ENCODE data around the gene MYORG. TPM values are rescaled to one million over a fixed set of nuclear protein-coding genes. Genes with fewer than 3 reads are reported as not detected.
A peak's percentile ranks its signal among the peaks of the same experiment; 100 is the strongest.
"Not testable (repeated sequence)": the region's sequence is repeated elsewhere in the genome, so short reads cannot be mapped to it uniquely, and the experiment has no call there.

MYORG gene
- total and polyA plus RNA-seq, 4 donors, result 1.6 to 9.6 (median 4.1) TPM

DNA sequence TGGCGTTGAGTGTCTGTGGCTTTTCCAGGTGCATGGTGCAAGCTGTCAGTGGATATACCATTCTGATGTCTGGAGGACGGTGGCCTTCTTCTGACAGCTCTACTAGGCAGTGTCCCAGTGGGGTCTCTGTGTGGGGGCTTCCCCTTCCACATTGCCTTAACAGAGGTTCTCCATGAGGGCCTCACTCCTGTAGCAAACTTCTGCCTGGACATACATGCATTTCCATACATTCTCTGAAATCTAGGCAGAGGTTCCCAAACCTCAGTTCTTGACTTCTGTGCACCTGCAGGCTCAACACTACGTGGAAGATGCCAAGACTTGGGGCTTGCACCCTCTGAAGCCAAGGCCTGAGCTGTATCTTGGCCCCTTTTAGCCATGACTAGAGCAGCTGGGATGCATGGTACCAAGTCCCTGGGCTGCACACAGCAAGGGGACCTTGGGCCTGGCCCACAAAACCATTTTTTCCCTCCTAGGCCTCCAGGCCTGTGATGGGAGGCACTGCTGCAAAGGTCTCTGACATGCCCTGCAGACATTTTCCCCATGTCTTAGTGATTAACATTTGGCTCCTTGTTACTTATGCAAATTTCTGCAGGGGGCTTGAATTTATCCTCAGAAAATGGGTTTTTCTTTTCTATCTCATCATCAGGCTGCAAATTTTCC, 8.8 kb downstream of the MYORG start:
- 96 to 98% methylated on average over 3 of the region's 3 CpGs for WGBS, 2 donors
- H3K27me3 ChIP-seq (ENCODE audit: control insufficient read depth in 1 of 2, insufficient read depth in 2 of 2, low read length in 1 of 2); H3K36me3 ChIP-seq (ENCODE audit: control insufficient read depth in 1 of 2, insufficient read depth in 2 of 2, low read length in 1 of 2); ATAC-seq (ENCODE audit: low FRiP score); intact Hi-C loops (cut with DNase I); DNase-seq; H3K9me3 ChIP-seq (ENCODE audit: control insufficient read depth, low read length); H3K4me1 ChIP-seq (ENCODE audit: control insufficient read depth in 1 of 2, insufficient read depth in 2 of 2, low read length in 2 of 2); H3K4me3 ChIP-seq (ENCODE audit: low read length in 2 of 2); H3K27ac ChIP-seq (ENCODE audit: low read depth in 1 of 2, low read length in 2 of 2): not testable (repeated sequence)

DNA sequence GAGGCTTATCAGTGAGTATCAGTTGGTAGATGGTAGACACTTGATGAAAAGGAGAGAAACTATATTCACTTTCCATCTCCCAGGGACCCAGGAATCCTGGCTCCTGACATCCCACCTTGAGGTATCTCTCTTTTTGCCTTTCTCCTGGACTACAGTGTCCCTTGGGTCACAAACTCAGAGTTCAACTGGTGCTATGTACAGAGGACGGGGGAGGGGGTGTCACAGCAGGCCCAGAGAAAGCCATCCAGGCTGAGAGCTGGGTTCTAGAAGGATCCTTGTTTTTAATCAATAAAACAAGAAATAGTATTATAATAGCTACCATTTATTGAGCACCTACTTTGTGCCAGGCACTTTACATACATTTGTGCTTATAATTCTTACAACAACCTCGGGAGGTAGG, 10.3 kb downstream of the MYORG start:
- Histone ChIP-seq H3K27ac (ENCODE audit: low read depth in 1 of 2, low read length in 2 of 2) (no peak overlapping the region), H3K9me3 (ENCODE audit: control insufficient read depth, low read length) (no peaks in the 10 kb centered on the region), H3K4me3 (ENCODE audit: low read length in 2 of 2) (no peak overlapping the region), H3K36me3 (ENCODE audit: control insufficient read depth in 1 of 2, insufficient read depth in 2 of 2, low read length in 1 of 2) (peaks cover 0 to 2% of the 10 kb centered on the region in 2 donors), H3K4me1 (ENCODE audit: control insufficient read depth in 1 of 2, insufficient read depth in 2 of 2, low read length in 2 of 2) (no peaks in the 10 kb centered on the region), H3K27me3 (ENCODE audit: control insufficient read depth in 1 of 2, insufficient read depth in 2 of 2, low read length in 1 of 2) (no peaks in the 10 kb centered on the region)
- ATAC-seq (ENCODE audit: low FRiP score) (no peak), DNase-seq (no peak)
- intact Hi-C loops (cut with DNase I), result no loop called here
- WGBS, 2 donors, result 88 to 95% methylated on average over 2 of the region's 2 CpGs

- Histone ChIP-seq H3K36me3 (ENCODE audit: control insufficient read depth in 1 of 2, insufficient read depth in 2 of 2, low read length in 1 of 2) (no peaks in the 10 kb centered on the region), H3K27ac (ENCODE audit: low read depth in 1 of 2, low read length in 2 of 2) (no peak overlapping the region), H3K27me3 (ENCODE audit: control insufficient read depth in 1 of 2, insufficient read depth in 2 of 2, low read length in 1 of 2) (no peaks in the 10 kb centered on the region), H3K4me3 (ENCODE audit: low read length in 2 of 2) (no peak overlapping the region), H3K9me3 (ENCODE audit: control insufficient read depth, low read length) (no peaks in the 10 kb centered on the region), H3K4me1 (ENCODE audit: control insufficient read depth in 1 of 2, insufficient read depth in 2 of 2, low read length in 2 of 2) (no peaks in the 10 kb centered on the region)
- WGBS, 2 donors, result 67 to 72% methylated on average over 2 of the region's 2 CpGs
- DNase-seq (no peak), ATAC-seq (ENCODE audit: low FRiP score) (no peak)
- intact Hi-C loops (cut with DNase I), result no loop called here
Measured at GRCh38 chr9:34365282-34365681, 11.4 kb downstream of the MYORG start.

DNA sequence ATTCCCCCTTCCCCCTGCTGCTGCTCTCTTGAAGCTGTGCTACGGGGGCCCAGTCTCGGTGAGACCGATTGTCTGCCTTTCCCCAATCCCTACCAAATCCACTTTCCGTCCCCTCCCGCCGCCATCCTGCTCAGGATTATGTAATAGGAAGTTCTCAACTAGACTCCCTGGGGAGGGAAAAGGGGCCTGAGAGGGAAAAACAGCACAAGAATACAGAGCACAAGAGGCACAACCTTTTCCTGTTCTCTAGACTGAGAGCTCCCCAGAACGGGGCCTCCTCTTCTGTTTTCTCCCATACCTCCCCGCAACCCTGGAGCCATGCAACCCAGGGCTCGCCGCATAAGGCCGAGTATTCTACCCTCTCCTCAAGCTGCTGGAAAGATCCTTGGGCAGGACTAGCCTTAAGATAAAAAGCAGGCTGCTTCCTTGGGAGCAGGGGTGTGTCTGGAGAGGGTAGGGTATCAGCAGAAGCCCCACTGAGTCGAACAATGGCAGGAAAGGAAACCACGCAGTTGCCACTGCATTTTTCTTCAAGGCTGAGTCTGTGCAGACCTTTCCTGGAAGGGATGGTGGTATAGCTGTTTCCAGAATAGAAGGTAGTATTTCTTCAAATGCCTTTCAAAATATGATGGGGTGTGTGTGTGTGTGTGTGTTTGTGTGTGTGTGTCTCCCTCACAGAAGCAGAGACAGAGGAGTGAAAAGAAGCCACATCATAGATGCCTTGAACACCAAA, 12.9 kb downstream of the MYORG start:
- Histone ChIP-seq H3K27ac (ENCODE audit: low read depth in 1 of 2, low read length in 2 of 2) (no peak overlapping the region), H3K9me3 (ENCODE audit: control insufficient read depth, low read length) (no peaks in the 10 kb centered on the region), H3K36me3 (ENCODE audit: control insufficient read depth in 1 of 2, insufficient read depth in 2 of 2, low read length in 1 of 2) (no peaks in the 10 kb centered on the region), H3K4me3 (ENCODE audit: low read length in 2 of 2) (no peak overlapping the region), H3K4me1 (ENCODE audit: control insufficient read depth in 1 of 2, insufficient read depth in 2 of 2, low read length in 2 of 2) (no peaks in the 10 kb centered on the region), H3K27me3 (ENCODE audit: control insufficient read depth in 1 of 2, insufficient read depth in 2 of 2, low read length in 1 of 2) (no peaks in the 10 kb centered on the region)
- no peak for DNase-seq
- intact Hi-C loops (cut with DNase I), result no loop called here
- peak; percentile 56 for ATAC-seq (ENCODE audit: low FRiP score)
- WGBS, 2 donors, result 78 to 79% methylated on average over 13 of the region's 13 CpGs

DNA sequence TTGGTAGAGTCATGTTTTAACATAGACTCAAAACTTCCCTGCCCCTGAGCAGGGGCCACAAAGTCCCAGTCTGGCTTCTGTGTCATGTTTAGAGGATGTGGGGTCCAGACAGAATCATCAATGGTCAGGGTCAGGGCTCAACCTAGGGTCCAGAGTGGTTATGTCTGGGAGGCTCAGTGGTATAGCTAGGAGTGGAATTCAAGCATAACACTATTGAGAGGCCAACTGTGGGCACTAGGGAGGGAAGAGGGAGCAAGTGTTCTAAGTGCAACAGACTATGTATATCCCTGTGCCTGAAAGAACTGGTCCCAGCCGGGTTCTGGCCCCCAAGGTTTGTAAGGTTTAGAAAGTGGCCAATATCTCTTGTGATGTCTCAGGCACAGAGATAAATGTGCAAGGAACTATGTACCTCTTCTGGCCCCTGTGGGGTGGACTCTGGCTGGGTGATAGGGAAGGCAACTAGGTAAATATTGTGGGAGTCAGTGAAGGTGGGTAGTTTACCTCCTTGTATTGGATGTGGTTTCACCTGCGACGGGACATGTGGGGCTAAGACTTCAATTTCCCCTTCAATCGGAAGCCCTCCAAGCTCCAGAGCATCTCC, 14.0 kb downstream of the MYORG start:
- no peaks in the 10 kb centered on the region for H3K27me3 ChIP-seq (ENCODE audit: control insufficient read depth in 1 of 2, insufficient read depth in 2 of 2, low read length in 1 of 2)
- intact Hi-C loops (cut with DNase I), result no loop called here
- no peaks in the 10 kb centered on the region for H3K4me1 ChIP-seq (ENCODE audit: control insufficient read depth in 1 of 2, insufficient read depth in 2 of 2, low read length in 2 of 2)
- no peak for ATAC-seq (ENCODE audit: low FRiP score)
- no peak for DNase-seq
- H3K9me3 ChIP-seq (ENCODE audit: control insufficient read depth, low read length), result no peaks in the 10 kb centered on the region
- no peak overlapping the region for H3K27ac ChIP-seq (ENCODE audit: low read depth in 1 of 2, low read length in 2 of 2)
- H3K36me3 ChIP-seq (ENCODE audit: control insufficient read depth in 1 of 2, insufficient read depth in 2 of 2, low read length in 1 of 2), result no peaks in the 10 kb centered on the region
- 94 to 96% methylated on average over 4 of the region's 4 CpGs for WGBS, 2 donors
- no peak overlapping the region for H3K4me3 ChIP-seq (ENCODE audit: low read length in 2 of 2)

GRCh38 chr9:34352957-34353356, 23.7 kb downstream of the MYORG start:
- 92 to 100% methylated on average over 1 of the region's 1 CpG for WGBS, 2 donors
- not testable (repeated sequence) for DNase-seq

DNA sequence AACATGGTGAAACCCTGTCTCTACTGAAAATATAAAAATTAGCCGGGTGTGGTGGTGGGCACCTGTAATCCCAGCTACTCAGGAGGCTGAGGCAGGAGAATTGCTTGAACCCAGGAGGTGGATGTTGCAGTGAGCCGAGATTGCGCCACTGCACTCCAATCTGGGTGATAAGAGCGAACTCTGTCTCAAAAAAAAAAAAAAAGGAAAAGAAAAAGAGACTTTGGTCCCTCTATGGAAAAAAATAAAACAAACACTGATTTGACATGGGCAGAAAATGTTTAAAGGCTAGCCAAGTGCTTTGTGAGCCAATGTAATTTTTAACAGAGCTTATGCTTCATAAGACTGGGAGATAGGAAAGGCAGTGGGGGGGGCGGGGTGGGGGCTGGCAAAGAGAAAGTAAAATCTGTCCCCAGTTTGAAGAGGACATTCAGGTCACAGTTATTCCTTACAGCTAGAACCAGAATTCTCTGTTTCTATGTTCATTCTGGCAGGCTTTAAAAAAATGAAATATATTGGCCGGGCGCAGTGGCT, 24.5 kb downstream of the MYORG start:
- H3K36me3 ChIP-seq (ENCODE audit: control insufficient read depth in 1 of 2, insufficient read depth in 2 of 2, low read length in 1 of 2); intact Hi-C loops (cut with DNase I); H3K4me1 ChIP-seq (ENCODE audit: control insufficient read depth in 1 of 2, insufficient read depth in 2 of 2, low read length in 2 of 2); ATAC-seq (ENCODE audit: low FRiP score); H3K9me3 ChIP-seq (ENCODE audit: control insufficient read depth, low read length); H3K27me3 ChIP-seq (ENCODE audit: control insufficient read depth in 1 of 2, insufficient read depth in 2 of 2, low read length in 1 of 2); DNase-seq; H3K4me3 ChIP-seq (ENCODE audit: low read length in 2 of 2); H3K27ac ChIP-seq (ENCODE audit: low read depth in 1 of 2, low read length in 2 of 2): not testable (repeated sequence)
- 17 to 20% methylated on average over 7 of the region's 7 CpGs for WGBS, 2 donors

More at GRCh38 chr9:34352957-34353356, 23.7 kb downstream of the MYORG start:
- H3K36me3 ChIP-seq (ENCODE audit: control insufficient read depth in 1 of 2, insufficient read depth in 2 of 2, low read length in 1 of 2); H3K27ac ChIP-seq (ENCODE audit: low read depth in 1 of 2, low read length in 2 of 2); H3K27me3 ChIP-seq (ENCODE audit: control insufficient read depth in 1 of 2, insufficient read depth in 2 of 2, low read length in 1 of 2); intact Hi-C loops (cut with DNase I); H3K9me3 ChIP-seq (ENCODE audit: control insufficient read depth, low read length); H3K4me3 ChIP-seq (ENCODE audit: low read length in 2 of 2); H3K4me1 ChIP-seq (ENCODE audit: control insufficient read depth in 1 of 2, insufficient read depth in 2 of 2, low read length in 2 of 2); ATAC-seq (ENCODE audit: low FRiP score): not testable (repeated sequence)

DNA sequence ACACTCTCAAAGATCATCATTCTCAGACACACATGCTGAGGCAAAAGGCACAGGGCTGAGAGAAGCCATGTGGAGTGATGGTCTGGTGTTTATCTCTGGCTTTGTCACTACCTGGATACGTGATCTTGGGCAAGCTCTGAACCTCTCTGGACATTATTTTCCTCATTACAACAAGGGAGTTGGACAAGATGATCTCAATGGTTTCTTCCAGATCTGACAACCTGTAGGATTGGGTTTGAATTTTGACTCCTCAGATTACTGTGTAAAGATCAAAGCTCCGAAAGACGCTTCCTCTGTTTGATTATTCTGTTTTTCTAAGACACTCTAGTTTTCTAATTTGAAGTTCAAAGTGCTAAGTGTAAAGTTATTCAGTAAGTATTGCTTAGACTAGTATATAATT, 27.4 kb downstream of the MYORG start:
- no peaks in the 10 kb centered on the region for H3K36me3 ChIP-seq (ENCODE audit: control insufficient read depth in 1 of 2, insufficient read depth in 2 of 2, low read length in 1 of 2)
- 93 to 98% methylated on average over 3 of the region's 3 CpGs for WGBS, 2 donors
- intact Hi-C loops (cut with DNase I), result no loop called here
- ATAC-seq (ENCODE audit: low FRiP score) (no peak), DNase-seq (no peak)
- peaks cover 0 to 2% of the 10 kb centered on the region in 2 donors for H3K4me1 ChIP-seq (ENCODE audit: control insufficient read depth in 1 of 2, insufficient read depth in 2 of 2, low read length in 2 of 2)
- H3K27ac ChIP-seq (ENCODE audit: low read depth in 1 of 2, low read length in 2 of 2), result no peak overlapping the region
- H3K9me3 ChIP-seq (ENCODE audit: control insufficient read depth, low read length), result no peaks in the 10 kb centered on the region
- no peaks in the 10 kb centered on the region for H3K27me3 ChIP-seq (ENCODE audit: control insufficient read depth in 1 of 2, insufficient read depth in 2 of 2, low read length in 1 of 2)
- no peak overlapping the region for H3K4me3 ChIP-seq (ENCODE audit: low read length in 2 of 2)

Measured in aorta (tissue), 5 donors.